WTC11 (cell line): ENCODE results near the gene SGF29. TPM values are rescaled to one million over a fixed set of nuclear protein-coding genes. Genes with fewer than 3 reads are reported as not detected.

Experiments used
- ATAC-seq: fragments of 200-7000 bp; cut with Tn5 transposase; 2 replicates; pipeline ENCODE4 v1.10.0; 2021; ENCODE audit warnings: mild to moderate bottlenecking, moderate library complexity
- CTCF ChIA-PET: fragments of 300-600 bp; sonication (Branson Sonifier 250); formaldehyde crosslinking; loops from one replicate; lab custom pipeline; 2021; ENCODE audit warnings: antibody characterized with exemption; lab: Charles Lee
- POLR2A ChIA-PET: fragments of 350-600 bp; sonication (Branson Sonifier 250); formaldehyde crosslinking; loops from one replicate; lab custom pipeline; 2021; ENCODE audit warnings: antibody characterized with exemption; lab: Charles Lee
- DNase-seq: peaks from one replicate; pipeline ENCODE4 v3.0.0; 2021; ENCODE audit warnings: low spot score
- H3K27ac Mint-ChIP-seq: 2 replicates; pipeline ENCODE4 v1.8.0; 2021; ENCODE audit warnings: mixed read lengths
- H3K27me3 Mint-ChIP-seq: 2 replicates; pipeline ENCODE4 v1.8.0; 2021; ENCODE audit warnings: low read depth, mild to moderate bottlenecking, moderate library complexity, mixed read lengths
- H3K36me3 Mint-ChIP-seq: 2 replicates; pipeline ENCODE4 v1.8.0; 2021; ENCODE audit warnings: mixed read lengths
- H3K4me1 Mint-ChIP-seq: 2 replicates; pipeline ENCODE4 v1.8.0; 2022; ENCODE audit warnings: mixed read lengths
- H3K4me3 Mint-ChIP-seq: 2 replicates; pipeline ENCODE4 v1.8.0; 2021; ENCODE audit warnings: mild to moderate bottlenecking, moderate library complexity, mixed read lengths
- H3K9me3 Mint-ChIP-seq: 2 replicates; pipeline ENCODE4 v1.8.0; 2021; ENCODE audit warnings: mixed read lengths
- ATF1 ChIP-seq: sonication (generic); formaldehyde crosslinking; IDR thresholded peaks from 2 replicates; pipeline ENCODE4 v1.8.1; 2023; ENCODE audit warnings: mild to moderate bottlenecking, moderate library complexity, missing genetic modification reagents
- ATF3 ChIP-seq: sonication (generic); formaldehyde crosslinking; conservative IDR thresholded peaks from 2 replicates; pipeline ENCODE4 v1.8.1; 2022; ENCODE audit warnings: mild to moderate bottlenecking, missing genetic modification reagents
- CBFB ChIP-seq: sonication (generic); formaldehyde crosslinking; IDR thresholded peaks from 2 replicates; pipeline ENCODE4 v1.8.1; 2022; ENCODE audit warnings: mild to moderate bottlenecking, low read depth, missing genetic modification reagents
- E2F1 ChIP-seq: sonication (generic); formaldehyde crosslinking; IDR thresholded peaks from 2 replicates; pipeline ENCODE4 v1.8.0; 2022; ENCODE audit warnings: mild to moderate bottlenecking, missing genetic modification reagents
- ESRRA ChIP-seq: sonication (generic); formaldehyde crosslinking; IDR thresholded peaks from 2 replicates; pipeline ENCODE4 v1.8.1; 2022; ENCODE audit warnings: mild to moderate bottlenecking, missing genetic modification reagents, borderline replicate concordance
- FOXP4 ChIP-seq: sonication (generic); formaldehyde crosslinking; IDR thresholded peaks from 2 replicates; pipeline ENCODE4 v1.8.0; 2022; ENCODE audit warnings: mild to moderate bottlenecking, missing genetic modification reagents
- GTF2I ChIP-seq: fragments of 250-450 bp; sonication (Bioruptor Pico); conservative IDR thresholded peaks from 2 replicates; pipeline ENCODE4 v1.4.0; 2021; ENCODE audit warnings: mild to moderate bottlenecking
- HMGA2 ChIP-seq: fragments of 250-450 bp; sonication (Bioruptor Pico); IDR thresholded peaks from 2 replicates; pipeline ENCODE4 v1.4.0; 2021; ENCODE audit warnings: mild to moderate bottlenecking, moderate library complexity
- HMGXB4 ChIP-seq: sonication (generic); formaldehyde crosslinking; IDR thresholded peaks from 2 replicates; pipeline ENCODE4 v1.8.1; 2023; ENCODE audit warnings: mild to moderate bottlenecking, moderate library complexity, missing genetic modification reagents
- JAZF1 ChIP-seq: fragments of 250-450 bp; sonication (Bioruptor Pico); IDR thresholded peaks from 2 replicates; pipeline ENCODE4 v1.9.0; 2021; ENCODE audit warnings: moderate library complexity, mild to moderate bottlenecking, inconsistent platforms
- MLX ChIP-seq: sonication (generic); formaldehyde crosslinking; IDR thresholded peaks from 2 replicates; pipeline ENCODE4 v1.8.1; 2023; ENCODE audit warnings: mild to moderate bottlenecking, missing genetic modification reagents, moderate library complexity
- NFE2L1 ChIP-seq: sonication (generic); formaldehyde crosslinking; IDR thresholded peaks from 2 replicates; pipeline ENCODE4 v1.8.1; 2023; ENCODE audit warnings: missing genetic modification reagents
- PRDM15 ChIP-seq: sonication (generic); formaldehyde crosslinking; IDR thresholded peaks from 2 replicates; pipeline ENCODE4 v1.8.0; 2022; ENCODE audit warnings: missing genetic modification reagents
- RELA ChIP-seq: sonication (generic); formaldehyde crosslinking; IDR thresholded peaks from 2 replicates; pipeline ENCODE4 v1.8.1; 2022; ENCODE audit warnings: missing genetic modification reagents, mild to moderate bottlenecking, borderline replicate concordance
- STAT6 ChIP-seq: sonication (generic); formaldehyde crosslinking; conservative IDR thresholded peaks from 2 replicates; pipeline ENCODE4 v1.8.1; 2023; ENCODE audit warnings: mild to moderate bottlenecking, low read depth, missing genetic modification reagents, moderate library complexity
- ZNF232 ChIP-seq: sonication (generic); formaldehyde crosslinking; IDR thresholded peaks from 2 replicates; pipeline ENCODE4 v1.8.0; 2022; ENCODE audit warnings: mild to moderate bottlenecking, missing genetic modification reagents
- ZNF281 ChIP-seq: sonication (generic); formaldehyde crosslinking; IDR thresholded peaks from 2 replicates; pipeline ENCODE4 v1.8.0; 2023; ENCODE audit warnings: mild to moderate bottlenecking, missing genetic modification reagents
- total RNA-seq: library from RNA; stranded (reverse); gene quantifications from 3 replicates; pipeline ENCODE4 v1.2.3, GENCODE V29; 2021

Gene SGF29
- total RNA-seq, 1 experiment from 2014 or later, result 15.0 TPM

- Mint-ChIP-seq H3K27me3 (no peaks in the 10 kb centered on the region), H3K4me1 (no peaks in the 10 kb centered on the region), H3K36me3 (peaks cover 15% of the 10 kb centered on the region), H3K27ac (no peak overlapping the region), H3K9me3 (no peaks in the 10 kb centered on the region), H3K4me3 (no peak overlapping the region)
- ChIA-PET CTCF (no interaction called here), POLR2A (no interaction called here)
- no peak for DNase-seq
- no peak for ATAC-seq
- TF ChIP-seq ESRRA (CRISPR knock-in tag) (no peak), HMGXB4 (CRISPR knock-in tag) (no peak), E2F1 (no peak), GTF2I (CRISPR knock-in tag) (no peak), JAZF1 (CRISPR knock-in tag) (no peak), RELA (CRISPR knock-in tag) (no peak), HMGA2 (CRISPR knock-in tag) (no peak), PRDM15 (CRISPR knock-in tag) (no peak)
These were observed 33.7 kb downstream of the SGF29 start for GRCh38 chr16:28587386-28587785.

GRCh38 chr16:28589069-28589468 is 35.3 kb downstream of the SGF29 start:
- Mint-ChIP-seq H3K27ac (no peak overlapping the region), H3K36me3 (peaks cover 15% of the 10 kb centered on the region), H3K27me3 (no peaks in the 10 kb centered on the region), H3K4me3 (no peak overlapping the region), H3K9me3 (no peaks in the 10 kb centered on the region), H3K4me1 (no peaks in the 10 kb centered on the region)
- ATAC-seq, result no peak
- POLR2A ChIA-PET, result no interaction called here
- no peak for DNase-seq
- TF ChIP-seq FOXP4 (CRISPR knock-in tag), result no peak
- CTCF ChIA-PET, result no interaction called here

- H3K9me3 Mint-ChIP-seq, result no peaks in the 10 kb centered on the region
- CTCF ChIA-PET, result no interaction called here
- POLR2A ChIA-PET, result no interaction called here
- H3K27me3 Mint-ChIP-seq, result no peaks in the 10 kb centered on the region
- no peak overlapping the region for H3K27ac Mint-ChIP-seq
- ATAC-seq, result no peak
- DNase-seq, result no peak
- H3K36me3 Mint-ChIP-seq, result peaks cover 12% of the 10 kb centered on the region
- no peak overlapping the region for H3K4me3 Mint-ChIP-seq
- no peaks in the 10 kb centered on the region for H3K4me1 Mint-ChIP-seq
- TF ChIP-seq NFE2L1 (no peak), ZNF281 (CRISPR knock-in tag) (no peak), MLX (no peak), ATF1 (CRISPR knock-in tag) (no peak), ZNF232 (CRISPR knock-in tag) (no peak), ATF3 (CRISPR knock-in tag) (no peak), STAT6 (CRISPR knock-in tag) (no peak), HMGA2 (CRISPR knock-in tag) (no peak), CBFB (CRISPR knock-in tag) (no peak)
These were observed 36.2 kb downstream of the SGF29 start for GRCh38 chr16:28589930-28590329.
